C4-2B (cell line): ENCODE measurements around the gene AP1G1.

Source experiments
- CTCF ChIP-seq: fragments of 450-650 bp; conservative IDR thresholded peaks from 2 replicates; pipeline ENCODE4 v1.5.1; 2017; ENCODE audit warnings: mild to moderate bottlenecking
- ZFX ChIP-seq: fragments of 450-650 bp; IDR thresholded peaks from 2 replicates; pipeline ENCODE4 v1.6.1; 2017

GRCh38 chr16:71712501-71712900 is 96.1 kb downstream of the AP1G1 start:
- TF ChIP-seq CTCF: no peak
- TF ChIP-seq ZFX: no peak
